Prostate gland (tissue), 2 donors: Measurements from ENCODE around the gene HOXD9.

Experiments
- CTCF ChIP-seq, 4 experiments: fragments of 200-600 bp in 2 of 4; fragments of 450-650 bp in 2 of 4; sonication (generic) in 2 of 4; IDR thresholded peaks; 1 replicate in 3 of 4; 2 replicates in 1 of 4; pipeline ENCODE4 v1.5.1; 2016 to 2019; ENCODE audit warnings: antibody characterized with exemption in 4 of 4, mild to moderate bottlenecking in 2 of 4, moderate library complexity in 2 of 4
- POLR2A ChIP-seq: fragments of 450-650 bp; IDR thresholded peaks from one replicate; pipeline ENCODE4 v1.6.1; 2016; ENCODE audit warnings: antibody characterized with exemption, mild to moderate bottlenecking
- POLR2AphosphoS5 ChIP-seq: sonication (generic); formaldehyde crosslinking; IDR thresholded peaks from one replicate; pipeline ENCODE4 v1.6.1; 2017; ENCODE audit warnings: antibody characterized with exemption

GRCh38 chr2:176081837-176082524 is 40.5 kb upstream of the HOXD9 start:
- TF ChIP-seq CTCF (IDR thresholded peaks at IDR 0.05), result no peak
- TF ChIP-seq POLR2A, result no peak
- no peak for TF ChIP-seq POLR2AphosphoS5
